Pancreas (tissue), 10 donors: ENCODE results near the gene RAB38. TPM values are rescaled to one million over a fixed set of nuclear protein-coding genes. Genes with fewer than 3 reads are reported as not detected.

Source experiments
- ATAC-seq, 4 donors: fragments of 200-7000 bp; cut with Tn5 transposase; one replicate each; pipeline versions ENCODE4 v1.8.0 to v1.9.1; 2020; ENCODE audit warnings: mild to moderate bottlenecking in 4 of 4, moderate library complexity in 4 of 4
- DNase-seq, 6 donors: peaks; one replicate each; pipeline ENCODE4 v3.0.0-alpha.2; 2020
- FAIRE-seq: peaks from 2 replicates; lab custom pipeline; 2012; peaks lifted over from hg19 to GRCh38; lab: Jason Lieb, UNC
- H3K27ac ChIP-seq, 4 donors: fragments of 200-600 bp; sonication (generic); 1 replicate in 3 of 4; 2 replicates in 1 of 4; pipeline versions ENCODE4 v1.5.0 to v1.8.0; 2020
- H3K27me3 ChIP-seq, 4 donors: fragments of 200-600 bp; one replicate each; pipeline ENCODE4 v1.8.0; 2021
- H3K36me3 ChIP-seq, 3 donors: fragments of 200-600 bp; sonication (generic) in 1 of 3; one replicate each; pipeline versions ENCODE4 v1.5.0 to v1.8.0; 2020 to 2021
- H3K4me1 ChIP-seq, 3 donors: fragments of 200-600 bp; one replicate each; pipeline ENCODE4 v1.8.0; 2021
- H3K4me3 ChIP-seq, 4 donors: fragments of 200-600 bp; sonication (generic) in 2 of 4; one replicate each; pipeline versions ENCODE4 v1.5.0 to v1.8.0; 2020 to 2021
- H3K9me3 ChIP-seq, 4 donors: fragments of 200-600 bp; one replicate each; pipeline ENCODE4 v1.8.0; 2021
- WGBS, 2 donors: extraction: QIAGEN DNeasy Blood & Tissue Kit; methylation state at CpG; one replicate each; pipeline ENCODE4 v1.1.7; 2013; 5-methylcytosine and 5-hydroxymethylcytosine counted together
- intact Hi-C, 3 donors: fragments of 100-400 bp; cut with DNase I; formaldehyde crosslinking; loops; one replicate each; pipeline versions ENCODE4 v1.11.1 to v1.14.2; 2022
- polyA plus RNA-seq, 2 donors: library from polyadenylated mRNA; stranded (reverse); fragments of 200-250 nt; gene quantifications; one replicate each; pipeline ENCODE4 v1.2.3, GENCODE V29; 2013
- total RNA-seq, 6 donors: library from RNA; stranded (reverse); fragmentation: NEBNext Ultra II Directional in 4 of 6; extraction: Animal tissue kit (Norgen Biotek cat#: 25700) in 4 of 6; gene quantifications; one replicate each; pipeline versions ENCODE4 v1.2.1 to v1.2.4, GENCODE V29; 2021 to 2023
- TF ChIP-seq, protein P1 (sequence below), 4 donors: fragments of 200-600 bp; sonication (generic) in 3 of 4; IDR thresholded peaks; one replicate each; pipeline versions ENCODE4 v1.5.0 to v1.8.0; 2021; ENCODE audit warnings: antibody characterized with exemption in 4 of 4
- donor health status: healthy with polysubstance abuse.
- donor health status: DM: no; HTN: no; CAD: no; lungs with moderate emphysema.
- donor health status: DM: no; HTN: no; CAD: no.
- donor health status: control.
- donor health status: control.
- donor health status: Bipolar disorder and iron deficiency.
- donor health status: DM: yes; HTN: yes; CAD: no.
- donor health status: DM: no; HTN: no; CAD: no.
- donor health status: DM: no; HTN: no; CAD: no.
- donor health status: DM: yes; HTN: yes; CAD: no.

Gene RAB38
- total and polyA plus RNA-seq, 8 donors: 0.65 to 1.9 (median 1.2) TPM

DNA sequence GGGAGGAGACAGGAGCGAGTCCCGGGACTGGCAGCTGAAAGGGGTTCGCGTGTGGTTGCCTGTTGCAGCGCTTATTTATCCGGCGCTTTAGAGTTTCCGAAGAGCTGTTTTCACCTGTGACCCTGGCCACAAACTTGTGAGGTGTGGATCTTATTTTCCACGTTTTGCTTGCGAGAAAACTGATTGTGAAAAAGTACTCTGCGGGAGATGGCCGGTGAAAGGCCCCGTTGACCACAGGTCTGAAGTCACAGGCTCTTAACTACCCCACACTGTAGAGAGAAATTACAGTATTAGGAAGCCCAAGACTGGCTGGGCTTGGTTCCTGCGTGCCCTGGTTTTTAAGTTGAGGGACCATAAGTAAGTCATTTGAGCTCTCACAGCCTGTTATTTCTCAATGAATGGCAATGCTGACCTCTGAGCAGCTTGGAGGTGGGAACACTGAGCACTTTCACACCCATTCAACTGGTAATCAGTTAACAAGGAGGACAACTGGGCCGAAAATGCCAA lies 379 bp upstream of the RAB38 start:
- no peak for DNase-seq
- TF ChIP-seq, protein P1, sequence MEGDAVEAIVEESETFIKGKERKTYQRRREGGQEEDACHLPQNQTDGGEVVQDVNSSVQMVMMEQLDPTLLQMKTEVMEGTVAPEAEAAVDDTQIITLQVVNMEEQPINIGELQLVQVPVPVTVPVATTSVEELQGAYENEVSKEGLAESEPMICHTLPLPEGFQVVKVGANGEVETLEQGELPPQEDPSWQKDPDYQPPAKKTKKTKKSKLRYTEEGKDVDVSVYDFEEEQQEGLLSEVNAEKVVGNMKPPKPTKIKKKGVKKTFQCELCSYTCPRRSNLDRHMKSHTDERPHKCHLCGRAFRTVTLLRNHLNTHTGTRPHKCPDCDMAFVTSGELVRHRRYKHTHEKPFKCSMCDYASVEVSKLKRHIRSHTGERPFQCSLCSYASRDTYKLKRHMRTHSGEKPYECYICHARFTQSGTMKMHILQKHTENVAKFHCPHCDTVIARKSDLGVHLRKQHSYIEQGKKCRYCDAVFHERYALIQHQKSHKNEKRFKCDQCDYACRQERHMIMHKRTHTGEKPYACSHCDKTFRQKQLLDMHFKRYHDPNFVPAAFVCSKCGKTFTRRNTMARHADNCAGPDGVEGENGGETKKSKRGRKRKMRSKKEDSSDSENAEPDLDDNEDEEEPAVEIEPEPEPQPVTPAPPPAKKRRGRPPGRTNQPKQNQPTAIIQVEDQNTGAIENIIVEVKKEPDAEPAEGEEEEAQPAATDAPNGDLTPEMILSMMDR (IDR thresholded peaks at IDR 0.05): no peak
- H3K27ac ChIP-seq: peak overlapping the region in 3 of 4 donors; percentile 30 to 68 (median 66)
- no peaks in the 10 kb centered on the region for H3K4me1 ChIP-seq
- peak; percentile 33 to 60 (median 45) for ATAC-seq
- no peak for FAIRE-seq
- H3K9me3 ChIP-seq: no peaks in the 10 kb centered on the region
- no peaks in the 10 kb centered on the region for H3K36me3 ChIP-seq
- whole genome bisulfite sequencing, 2 donors: 11 to 18% methylated on average over 15 of the region's 15 CpGs
- no peaks in the 10 kb centered on the region for H3K27me3 ChIP-seq
- H3K4me3 ChIP-seq: peak overlapping the region; percentile 20 to 56 (median 41)
- intact Hi-C loops: no loop called here

DNA sequence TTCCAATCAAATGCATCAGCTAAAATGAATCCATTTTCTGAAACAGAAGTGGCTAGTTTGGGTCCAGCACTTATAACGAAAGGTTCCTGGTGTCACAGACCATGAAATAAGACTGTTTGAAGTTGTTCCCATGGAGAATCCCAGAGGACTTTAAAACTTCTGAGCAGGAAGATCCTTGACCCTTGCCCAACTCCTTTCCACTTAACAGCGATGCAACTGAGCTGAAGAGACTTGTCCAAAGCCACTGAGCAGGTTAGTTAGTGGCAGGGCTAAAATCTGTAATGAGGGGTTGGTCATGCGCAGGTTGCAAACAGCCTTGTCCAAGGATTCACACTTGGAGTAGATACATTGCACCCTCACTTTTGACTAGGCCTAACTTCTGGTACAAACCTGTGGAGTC lies 1.3 kb downstream of the RAB38 start:
- no peak for FAIRE-seq
- Histone ChIP-seq H3K9me3 (no peaks in the 10 kb centered on the region), H3K27me3 (no peaks in the 10 kb centered on the region), H3K27ac (no peak overlapping the region), H3K4me3 (no peak overlapping the region), H3K4me1 (no peaks in the 10 kb centered on the region), H3K36me3 (no peaks in the 10 kb centered on the region)
- TF ChIP-seq, protein P1 (IDR thresholded peaks at IDR 0.05): no peak
- no peak for DNase-seq
- WGBS, 2 donors: 56 to 76% methylated on average over 3 of the region's 3 CpGs
- intact Hi-C loops: no loop called here
- ATAC-seq: no peak

DNA sequence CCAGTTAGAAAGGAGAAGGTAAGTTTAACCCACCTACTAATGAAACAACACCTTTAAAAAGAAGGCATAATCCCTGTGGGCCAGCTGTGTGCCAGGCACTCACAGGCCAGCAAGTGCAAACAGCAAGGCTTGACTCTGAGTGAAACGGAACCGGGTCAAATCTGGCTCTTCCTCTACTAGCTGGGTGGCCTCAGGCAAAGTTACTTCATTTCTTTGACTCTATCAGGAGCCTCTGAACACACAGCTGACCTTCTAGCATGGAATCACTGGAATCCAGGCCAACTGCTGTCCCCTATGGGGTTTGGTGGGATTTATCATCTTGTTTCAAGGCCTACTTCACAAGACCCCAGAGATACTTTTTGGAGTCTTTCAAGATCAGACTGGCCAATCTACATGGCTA lies 3.3 kb downstream of the RAB38 start:
- intact Hi-C loops: no loop called here
- 69 to 88% methylated on average over 2 of the region's 2 CpGs for WGBS, 2 donors
- FAIRE-seq (no peak), ATAC-seq (no peak), DNase-seq (no peak)
- H3K27ac ChIP-seq: no peak overlapping the region
- no peaks in the 10 kb centered on the region for H3K36me3 ChIP-seq
- TF ChIP-seq, protein P1 (IDR thresholded peaks at IDR 0.05): no peak
- H3K9me3 ChIP-seq: no peaks in the 10 kb centered on the region
- no peaks in the 10 kb centered on the region for H3K27me3 ChIP-seq
- no peaks in the 10 kb centered on the region for H3K4me1 ChIP-seq
- H3K4me3 ChIP-seq: no peak overlapping the region

DNA sequence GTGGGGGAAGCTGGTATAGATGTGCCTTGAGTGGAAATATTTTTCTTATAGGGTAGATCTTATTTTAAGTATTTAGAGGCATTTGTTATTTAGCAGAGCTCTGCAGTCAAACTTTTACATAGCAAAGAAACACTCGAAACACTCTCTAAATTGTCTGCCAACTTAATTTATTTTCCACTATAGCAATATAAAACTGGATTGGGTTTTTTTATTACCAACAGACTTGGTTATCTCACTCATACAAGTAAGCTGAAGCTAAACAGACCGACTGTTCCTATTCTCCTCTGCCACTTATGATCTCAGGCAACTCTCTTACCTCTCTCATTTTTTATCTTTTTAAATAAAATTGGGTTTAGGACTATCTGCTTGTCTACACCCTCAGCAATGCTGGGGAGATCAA lies 4.6 kb downstream of the RAB38 start:
- no peak overlapping the region for H3K4me3 ChIP-seq
- H3K27me3 ChIP-seq: no peaks in the 10 kb centered on the region
- no peaks in the 10 kb centered on the region for H3K36me3 ChIP-seq
- no peak overlapping the region for H3K27ac ChIP-seq
- TF ChIP-seq, protein P1 (IDR thresholded peaks at IDR 0.05): no peak
- no peaks in the 10 kb centered on the region for H3K9me3 ChIP-seq
- DNase-seq (no peak), FAIRE-seq (no peak), ATAC-seq (no peak)
- H3K4me1 ChIP-seq: no peaks in the 10 kb centered on the region
- WGBS, 2 donors: 89 to 96% methylated on average over 2 of the region's 2 CpGs
- intact Hi-C loops: no loop called here

DNA sequence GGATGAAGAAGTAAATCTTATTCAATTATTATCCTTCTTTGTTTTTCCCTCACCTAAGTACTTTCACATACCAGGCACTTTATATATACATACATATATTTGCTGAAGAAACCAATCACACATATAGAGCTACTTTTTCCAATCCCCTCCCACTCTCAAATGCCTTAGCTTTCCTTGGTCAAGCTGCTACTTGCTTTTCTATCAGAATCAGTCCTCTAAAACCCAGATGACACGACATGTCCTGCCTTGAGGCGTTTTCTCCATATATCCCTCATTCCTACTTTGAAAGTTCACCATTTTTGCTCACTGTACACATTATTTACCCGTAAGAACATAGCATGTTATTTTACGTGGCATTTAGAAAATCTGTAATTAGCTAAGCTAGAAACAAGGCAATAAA lies 5.4 kb downstream of the RAB38 start:
- ATAC-seq (no peak), DNase-seq (no peak), FAIRE-seq (no peak)
- Histone ChIP-seq H3K27me3 (no peaks in the 10 kb centered on the region), H3K9me3 (no peaks in the 10 kb centered on the region), H3K4me3 (no peak overlapping the region), H3K4me1 (no peaks in the 10 kb centered on the region), H3K36me3 (no peaks in the 10 kb centered on the region), H3K27ac (no peak overlapping the region)
- intact Hi-C loops: no loop called here
- 91 to 95% methylated on average over 4 of the region's 4 CpGs for WGBS, 2 donors
- TF ChIP-seq, protein P1 (IDR thresholded peaks at IDR 0.05): no peak
